ENCODE measurements around the gene ABCC1.

ABCC1 gene

GRCh38 chr16:16025214-16025968 lies 76.0 kb downstream of the ABCC1 start:
- FAIRE-seq, result no peak
- DNase-seq (ENCODE audit: insufficient read length, low spot score), result no peak
- no peak for TF ChIP-seq CTCF (IDR thresholded peaks at IDR 0.05; ENCODE audit: insufficient read depth, missing control alignments)

- TF ChIP-seq CTCF (IDR thresholded peaks at IDR 0.05; ENCODE audit: insufficient read depth, missing control alignments), result no peak
- no peak for FAIRE-seq
- DNase-seq (ENCODE audit: insufficient read length, low spot score), result no peak
These were observed 78.4 kb downstream of the ABCC1 start for GRCh38 chr16:16027728-16028310.

DNA sequence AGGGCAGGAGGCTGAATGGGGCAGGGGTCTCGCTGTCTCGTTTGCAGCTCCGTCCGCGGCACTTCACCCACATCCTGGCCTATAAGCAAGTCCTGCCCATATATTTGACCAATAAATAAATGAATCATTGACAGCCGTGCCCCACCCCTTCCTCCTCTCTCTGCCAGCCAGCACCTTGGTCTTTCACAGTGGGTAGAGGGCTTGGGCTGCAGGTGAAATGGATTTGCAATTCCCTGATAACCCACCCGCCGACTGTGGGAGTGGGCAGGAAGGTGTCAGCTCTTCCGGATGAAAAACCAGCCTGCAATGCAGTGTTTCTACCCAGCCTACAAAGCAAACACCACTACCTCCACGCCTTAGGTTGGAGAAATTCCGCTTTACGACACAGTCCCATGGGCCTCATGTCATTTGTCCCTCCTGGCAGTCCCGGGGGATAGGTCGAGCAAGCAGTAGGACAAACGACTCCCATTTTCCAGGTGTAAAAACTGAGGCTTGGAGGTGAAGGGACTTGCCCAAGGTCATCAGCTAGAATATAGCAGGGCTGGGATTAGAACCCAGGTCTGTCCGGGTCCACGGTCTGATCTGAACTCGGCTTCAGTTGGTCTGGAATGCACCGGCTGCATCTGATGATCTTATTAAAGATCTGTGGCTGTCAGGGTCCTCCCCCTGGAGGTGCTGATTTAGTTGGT lies 79.0 kb downstream of the ABCC1 start:
- no peak for FAIRE-seq

GRCh38 chr16:16029431-16030011 lies 80.1 kb downstream of the ABCC1 start:
- no peak for TF ChIP-seq CTCF (IDR thresholded peaks at IDR 0.05; ENCODE audit: insufficient read depth, missing control alignments)
- DNase-seq (ENCODE audit: insufficient read length, low spot score) (no peak), FAIRE-seq (no peak)

More for the DNA sequence above, 79.0 kb downstream of the ABCC1 start:
- TF ChIP-seq CTCF (IDR thresholded peaks at IDR 0.05; ENCODE audit: insufficient read depth, missing control alignments), result no peak
- DNase-seq (ENCODE audit: insufficient read length, low spot score), result no peak

- DNase-seq (ENCODE audit: insufficient read length, low spot score), result no peak
- FAIRE-seq, result no peak
- no peak for TF ChIP-seq CTCF (IDR thresholded peaks at IDR 0.05; ENCODE audit: insufficient read depth, missing control alignments)
These were observed 81.0 kb downstream of the ABCC1 start for GRCh38 chr16:16030449-16030848.

DNA sequence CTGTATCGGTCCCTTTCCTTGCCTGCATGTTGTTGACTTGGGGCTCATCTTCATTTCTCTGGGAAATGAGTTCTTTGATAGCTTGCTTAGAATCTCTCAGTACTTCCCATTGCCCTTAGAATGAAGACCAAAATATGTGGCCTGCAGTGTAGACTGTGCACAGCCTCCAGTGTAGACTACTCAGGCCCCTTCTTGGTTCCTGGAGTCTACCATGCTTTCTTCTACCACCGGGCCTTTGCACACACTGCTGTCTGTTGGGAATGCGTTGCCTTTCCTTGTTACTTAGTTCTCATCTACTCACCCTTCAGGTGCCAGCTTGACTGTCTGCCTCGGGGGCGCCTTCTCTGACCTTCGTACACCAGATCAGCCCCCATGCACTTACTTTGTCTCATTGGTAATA lies 82.0 kb downstream of the ABCC1 start:
- FAIRE-seq (no peak), DNase-seq (ENCODE audit: insufficient read length, low spot score) (no peak)
- no peak for TF ChIP-seq CTCF (IDR thresholded peaks at IDR 0.05; ENCODE audit: insufficient read depth, missing control alignments)
